H4 (cell line): Measurements from ENCODE around the gene PPP1R3G. TPM values are rescaled to one million over a fixed set of nuclear protein-coding genes. Genes with fewer than 3 reads are reported as not detected.

ENCODE experiments used
- DNase-seq: peaks from one replicate; pipeline ENCODE4 v3.0.0-alpha.2; 2015; ENCODE audit warnings: low spot score
- total RNA-seq: library from RNA; depleted of rRNA; stranded (reverse); fragments of >200 nt; shearing (Covaris generic); gene quantifications from 2 replicates; pipeline ENCODE4 v1.2.3, GENCODE V29; 2014

Gene PPP1R3G
- total RNA-seq, 1 experiment from 2014 or later, result not detected

DNA sequence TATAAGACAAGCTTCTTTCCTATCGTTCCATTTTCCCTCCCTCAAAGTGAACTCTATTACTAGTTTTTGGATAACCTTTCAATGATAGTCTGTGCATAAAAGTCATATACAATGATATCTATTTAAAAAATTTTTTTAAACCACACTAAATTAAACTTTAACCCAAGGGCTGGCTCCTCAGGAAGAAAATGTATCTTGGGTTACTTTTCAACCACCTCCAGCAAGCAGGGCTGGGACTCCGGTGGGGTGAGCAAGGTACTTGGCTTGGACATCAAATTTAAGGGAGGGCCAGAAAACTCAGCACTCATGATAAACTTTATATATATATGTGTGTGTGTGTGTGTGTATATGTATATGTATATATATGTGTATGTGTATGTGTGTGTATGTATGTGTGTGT lies 13.9 kb upstream of the PPP1R3G start:
- no peak for DNase-seq

GRCh38 chr6:5072440-5072839 lies 12.7 kb upstream of the PPP1R3G start:
- DNase-seq, result no peak

GRCh38 chr6:5073992-5074391 lies 11.1 kb upstream of the PPP1R3G start:
- DNase-seq, result no peak

DNA sequence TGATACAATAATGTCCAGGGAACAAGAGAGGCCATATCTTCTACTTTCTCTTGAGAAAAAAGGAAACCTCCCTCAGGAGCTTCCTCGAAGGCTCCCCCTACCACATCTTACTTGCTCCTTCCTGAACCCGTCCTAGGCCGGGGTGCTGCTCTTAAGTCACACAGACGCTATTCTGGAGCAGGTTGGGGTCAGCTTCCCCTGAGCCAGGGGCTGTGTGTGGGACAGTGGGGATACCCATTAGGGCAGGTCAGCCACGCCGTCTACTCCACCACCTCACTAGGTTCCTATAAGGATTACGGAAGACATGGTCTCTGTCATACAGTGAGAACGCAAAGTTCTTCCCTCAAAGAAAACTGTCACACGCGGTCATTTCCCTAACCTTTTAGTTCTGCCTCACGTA lies 8.2 kb upstream of the PPP1R3G start:
- DNase-seq, result no peak

- DNase-seq, result no peak
Observed at GRCh38 chr6:5078121-5078669, 6.9 kb upstream of the PPP1R3G start.

GRCh38 chr6:5079692-5080091 lies 5.4 kb upstream of the PPP1R3G start:
- no peak for DNase-seq

GRCh38 chr6:5080574-5080973 lies 4.6 kb upstream of the PPP1R3G start:
- DNase-seq, result no peak

GRCh38 chr6:5081182-5081581 lies 4.0 kb upstream of the PPP1R3G start:
- DNase-seq, result no peak

DNA sequence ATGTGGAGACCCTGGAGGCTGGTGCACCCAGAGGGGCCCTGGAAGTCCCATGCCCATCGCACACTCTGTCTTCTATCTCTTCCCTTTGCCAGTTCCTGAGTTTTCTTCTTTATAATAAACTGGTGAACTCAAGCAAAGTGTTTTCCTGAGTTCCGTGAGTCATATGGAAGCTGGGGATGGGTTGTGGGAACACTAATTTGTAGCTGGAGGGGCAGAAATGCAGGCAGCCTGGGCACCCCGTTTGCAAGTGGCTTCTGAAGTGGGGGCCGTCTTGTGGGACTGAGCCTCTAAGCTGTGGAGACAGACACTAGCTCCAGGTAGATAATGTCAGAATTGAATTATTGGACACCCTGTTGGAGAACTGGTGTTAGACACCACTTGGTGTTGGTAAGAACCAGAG lies 3.2 kb upstream of the PPP1R3G start:
- no peak for DNase-seq

DNA sequence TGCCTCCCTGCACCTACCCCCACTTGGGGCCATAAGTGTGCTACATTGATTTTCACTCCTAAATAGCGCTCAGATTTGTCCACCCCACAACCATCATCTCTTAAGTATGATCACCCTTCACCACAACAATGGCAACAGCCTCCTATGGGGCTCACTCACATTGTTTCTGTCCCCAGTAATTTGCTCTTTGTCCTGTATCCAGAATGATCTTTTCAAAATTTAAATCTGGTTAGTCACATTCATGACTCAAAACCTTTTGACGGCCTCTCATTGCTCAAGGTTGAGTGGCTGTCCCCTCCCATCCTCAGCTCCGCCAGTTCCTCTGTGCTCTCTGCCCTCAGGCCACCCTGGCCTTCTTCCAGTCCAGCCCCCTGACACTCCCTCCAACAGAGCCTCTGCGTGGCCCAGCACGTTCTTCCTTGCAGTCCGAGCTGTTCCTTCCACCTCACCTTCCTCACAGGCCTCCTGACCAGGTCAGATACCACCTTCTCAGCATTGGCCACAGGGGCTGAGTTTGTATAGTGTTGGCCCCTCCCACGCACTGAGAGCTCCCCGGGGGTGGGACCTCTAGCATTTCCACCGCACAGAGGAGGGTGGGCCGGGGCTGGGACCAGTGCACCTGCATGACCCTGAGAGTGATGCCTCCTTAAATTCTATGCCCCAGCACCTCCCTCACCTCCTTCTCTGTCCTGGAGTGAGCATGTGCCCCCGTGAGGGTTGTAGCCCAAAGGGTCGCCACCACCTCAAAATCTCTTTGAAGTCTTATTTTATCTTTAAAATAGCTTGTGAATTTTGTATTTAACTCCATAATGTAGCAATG lies 2.4 kb upstream of the PPP1R3G start:
- DNase-seq, result peak; percentile 66

DNA sequence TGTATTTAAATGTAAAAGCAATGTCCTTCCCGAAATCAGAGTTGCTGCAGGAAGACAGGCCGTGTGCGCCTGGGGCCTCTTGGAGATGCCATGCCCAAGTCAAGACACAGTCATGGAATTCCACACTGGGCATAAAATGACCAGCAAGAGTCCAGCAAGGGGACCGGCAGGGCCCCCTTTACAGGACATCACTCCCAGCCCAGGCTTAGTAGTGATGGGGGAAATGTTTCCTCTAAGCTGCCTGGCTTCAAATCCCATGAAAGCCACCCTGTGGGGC lies 1.9 kb upstream of the PPP1R3G start:
- no peak for DNase-seq

DNA sequence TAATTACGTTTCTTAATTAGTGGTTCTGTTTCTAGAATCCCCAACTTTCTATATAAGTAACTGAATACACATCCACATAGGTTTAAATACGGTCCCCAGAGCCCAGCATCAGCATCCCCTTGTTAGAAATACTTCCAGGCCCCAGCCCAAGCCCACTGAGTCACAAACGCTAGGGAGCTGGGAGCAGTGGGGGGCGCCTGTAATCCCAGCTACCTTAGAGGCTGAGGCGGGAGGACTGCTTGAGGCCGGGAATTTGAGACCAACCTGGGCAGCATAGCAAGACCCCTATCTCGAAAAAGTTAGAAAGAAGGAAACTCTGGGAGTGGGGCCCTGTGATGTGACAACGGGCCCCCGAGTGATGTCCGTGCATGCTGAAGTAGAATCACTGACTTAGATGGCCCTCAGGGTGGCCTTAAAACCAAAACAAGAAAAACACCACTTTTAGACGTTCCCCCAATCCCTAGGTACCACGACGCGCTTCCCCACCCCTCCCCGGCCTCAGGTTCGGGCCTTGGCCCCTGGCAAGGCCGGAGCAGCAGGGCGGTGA lies 1.3 kb upstream of the PPP1R3G start:
- no peak for DNase-seq

GRCh38 chr6:5084360-5084780 lies 771 bp upstream of the PPP1R3G start:
- DNase-seq, result no peak

GRCh38 chr6:5085648-5086293 lies 630 bp downstream of the PPP1R3G start:
- no peak for DNase-seq

GRCh38 chr6:5086294-5086890 lies 1.3 kb downstream of the PPP1R3G start:
- no peak for DNase-seq

GRCh38 chr6:5087389-5087788 lies 2.2 kb downstream of the PPP1R3G start:
- no peak for DNase-seq

- DNase-seq, result no peak
Observed at GRCh38 chr6:5088780-5089179, 3.6 kb downstream of the PPP1R3G start.

GRCh38 chr6:5089481-5090438 lies 4.6 kb downstream of the PPP1R3G start:
- DNase-seq, result no peak

DNA sequence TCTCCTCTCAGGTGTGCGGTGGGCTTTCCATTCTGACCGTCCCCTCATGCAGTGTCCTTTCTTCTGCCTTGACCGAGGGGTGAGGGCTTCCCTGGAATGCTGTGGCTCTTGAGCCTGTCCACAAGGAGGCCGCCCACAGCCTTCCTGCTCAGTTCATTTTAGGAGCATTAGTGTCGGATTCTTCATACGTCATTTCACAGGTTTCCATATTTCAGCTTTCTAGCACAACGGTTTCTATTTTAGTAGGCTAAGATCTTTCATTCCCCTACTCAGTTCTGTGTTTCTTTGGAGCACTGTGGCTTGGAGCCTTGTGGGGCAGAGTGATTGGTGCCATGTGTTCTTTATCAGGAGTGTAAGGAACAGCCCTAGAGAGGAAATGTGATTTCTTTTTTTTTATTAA lies 5.5 kb downstream of the PPP1R3G start:
- no peak for DNase-seq

DNA sequence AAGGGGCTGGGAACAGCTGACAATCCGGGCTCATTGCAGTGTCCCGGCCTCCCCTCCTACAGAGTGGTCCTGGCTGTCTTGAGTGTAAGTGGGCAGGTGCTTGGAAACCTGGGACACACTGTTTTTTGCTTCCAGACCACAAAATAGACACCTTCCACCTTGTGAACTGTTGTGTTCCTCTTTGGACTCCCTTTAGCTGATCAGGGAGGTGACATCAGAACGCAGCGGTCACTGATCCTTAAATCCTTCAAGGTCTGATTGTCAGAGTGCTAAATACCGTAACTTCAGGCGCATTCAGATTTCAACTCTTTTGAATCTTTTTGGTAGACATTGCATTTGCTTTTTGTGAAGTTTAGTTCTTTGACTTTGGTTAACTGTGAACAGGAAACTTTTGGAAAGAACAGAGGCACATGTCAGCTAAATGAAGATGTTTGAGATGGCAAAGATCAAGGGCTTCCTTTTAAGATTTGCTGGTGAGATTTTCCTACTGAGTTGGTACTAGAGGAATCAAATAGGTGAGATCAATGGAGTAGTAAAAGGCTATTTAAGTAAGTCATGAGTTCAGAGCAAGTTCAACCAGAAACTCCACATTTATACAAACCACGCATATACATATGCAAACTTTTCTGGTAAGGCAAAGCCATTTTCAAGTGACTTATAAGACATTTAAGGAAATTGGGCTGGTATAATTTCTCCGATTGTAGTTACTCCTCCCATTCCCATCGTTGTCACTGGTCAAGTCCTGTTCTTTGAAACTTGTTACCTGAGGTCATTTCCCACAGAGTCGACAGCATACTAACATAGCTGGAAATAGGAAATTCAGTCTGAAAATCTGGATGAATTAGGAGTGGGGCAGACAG lies 6.3 kb downstream of the PPP1R3G start:
- no peak for DNase-seq
